Ovary (tissue), 9 donors: ENCODE results near the gene D2HGDH. TPM values are rescaled to one million over a fixed set of nuclear protein-coding genes. Genes with fewer than 3 reads are reported as not detected.

Experiments used
- DNase-seq, 5 donors: peaks; one replicate each; pipeline ENCODE4 v3.0.0-alpha.2; 2019 to 2020
- H3K27ac ChIP-seq, 2 donors: fragments of 200-600 bp; one replicate each; pipeline versions ENCODE4 v1.5.1 to v1.8.0; 2019 to 2022
- H3K27me3 ChIP-seq: fragments of 200-600 bp; one replicate; pipeline ENCODE4 v1.8.0; 2022
- H3K36me3 ChIP-seq: fragments of 200-600 bp; sonication (generic); one replicate; pipeline ENCODE4 v1.5.1; 2019
- H3K4me1 ChIP-seq: one replicate; pipeline ENCODE4 v1.8.1; 2013; ENCODE audit warnings: mild to moderate bottlenecking, moderate library complexity; ENCODE audit not compliant: insufficient read depth
- H3K4me3 ChIP-seq: fragments of 200-600 bp; sonication (generic); one replicate; pipeline ENCODE4 v1.5.1; 2017
- H3K9me3 ChIP-seq, 2 donors: fragments of 200-600 bp in 1 of 2; sonication (generic) in 1 of 2; one replicate each; pipeline versions ENCODE4 v1.5.1 to v1.8.1; 2013 to 2019; ENCODE audit warnings: mild to moderate bottlenecking in 1 of 2, moderate library complexity in 1 of 2
- CTCF ChIP-seq, 3 donors: fragments of 450-650 bp in 2 of 3; fragments of 200-600 bp in 1 of 3; IDR thresholded peaks; one replicate each; pipeline versions ENCODE4 v1.5.1 to v1.8.0; 2016 to 2022; ENCODE audit warnings: antibody characterized with exemption in 3 of 3, mild to moderate bottlenecking in 1 of 3
- EP300 ChIP-seq: sonication (generic); formaldehyde crosslinking; IDR thresholded peaks from one replicate; pipeline ENCODE4 v1.6.1; 2017; ENCODE audit warnings: antibody characterized with exemption
- POLR2A ChIP-seq: fragments of 450-650 bp; IDR thresholded peaks from one replicate; pipeline ENCODE4 v1.6.1; 2017; ENCODE audit warnings: antibody characterized with exemption, mild to moderate bottlenecking, moderate library complexity
- WGBS, 3 donors: extraction: QIAGEN DNeasy Blood & Tissue Kit in 1 of 3; methylation state at CpG; one replicate each; pipeline versions ENCODE4 v1.1.5 to v1.1.7; 2013 to 2017; 5-methylcytosine and 5-hydroxymethylcytosine counted together
- intact Hi-C, 4 donors: fragments of 100-400 bp; cut with DNase I; formaldehyde crosslinking; loops; one replicate each; pipeline versions ENCODE4 v1.11.0 to v1.15.1; 2022 to 2023
- polyA plus RNA-seq, 2 donors: library from polyadenylated mRNA; stranded (reverse); fragments of 200-250 nt in 1 of 2; fragments of 350-450 nt in 1 of 2; fragmentation: Illumina TruSeq in 1 of 2; extraction: RNeasy Lipid Tissue Mini Kit (QIAGEN cat#74804) in 1 of 2; gene quantifications; one replicate each; pipeline ENCODE4 v1.2.3, GENCODE V29; 2013 to 2014
- total RNA-seq, 7 donors: library from RNA; depleted of rRNA in 2 of 7; stranded (reverse); fragments of >200 nt in 2 of 7; fragmentation: NEBNext Ultra II Directional in 3 of 7; extraction: Animal tissue kit (Norgen Biotek cat#: 25700) in 3 of 7; gene quantifications; one replicate each; pipeline versions ENCODE4 v1.1.0 to v1.2.4, GENCODE V29; 2016 to 2023
- donor health status: DM: no; HTN: no; CAD: no; lungs with moderate emphysema.
- donor health status: DM: no; HTN: no; CAD: no.
- donor health status: Bipolar disorder and iron deficiency.
- donor health status: DM: yes; HTN: yes; CAD: no.
- donor health status: DM: no; HTN: no; CAD: no.
- donor health status: DM: yes; HTN: yes; CAD: no.

D2HGDH gene
- total and polyA plus RNA-seq, 9 donors, result 0.63 to 35.1 (median 24.6) TPM

- no peak for TF ChIP-seq CTCF (IDR thresholded peaks at IDR 0.05)
- no peak for TF ChIP-seq EP300
- no peak for TF ChIP-seq POLR2A
- Histone ChIP-seq H3K36me3 (no peaks in the 10 kb centered on the region), H3K27me3 (no peaks in the 10 kb centered on the region), H3K4me3 (no peak overlapping the region), H3K4me1 (no peaks in the 10 kb centered on the region), H3K9me3 (no peaks in the 10 kb centered on the region), H3K27ac (no peak overlapping the region)
- intact Hi-C loops, result no loop called here
- DNase-seq, result no peak
- WGBS, 3 donors, result 84 to 87% (median 86%) methylated on average over 6 of the region's 6 CpGs
These were observed 44.2 kb upstream of the D2HGDH start for GRCh38 chr2:241690202-241690717.

GRCh38 chr2:241692448-241692847 is 42.0 kb upstream of the D2HGDH start:
- no peaks in the 10 kb centered on the region for H3K36me3 ChIP-seq
- WGBS, 3 donors, result 76 to 90% (median 82%) methylated on average over 6 of the region's 6 CpGs

GRCh38 chr2:241695651-241696050 is 38.8 kb upstream of the D2HGDH start:
- WGBS, 3 donors, result 93 to 97% (median 93%) methylated on average over 4 of the region's 4 CpGs
- Histone ChIP-seq H3K9me3 (no peaks in the 10 kb centered on the region), H3K36me3 (no peaks in the 10 kb centered on the region), H3K27me3 (no peaks in the 10 kb centered on the region), H3K27ac (no peak overlapping the region), H3K4me1 (no peaks in the 10 kb centered on the region), H3K4me3 (no peak overlapping the region)
- no peak for TF ChIP-seq POLR2A
- TF ChIP-seq CTCF (IDR thresholded peaks at IDR 0.05), result no peak
- TF ChIP-seq EP300, result no peak
- intact Hi-C loops, result no loop called here
- no peak for DNase-seq

More at GRCh38 chr2:241692448-241692847, 42.0 kb upstream of the D2HGDH start:
- no peaks in the 10 kb centered on the region for H3K4me1 ChIP-seq
- H3K27me3 ChIP-seq, result no peaks in the 10 kb centered on the region
- no peaks in the 10 kb centered on the region for H3K9me3 ChIP-seq
- no peak overlapping the region for H3K27ac ChIP-seq
- intact Hi-C loops, result no loop called here
- TF ChIP-seq EP300 (no peak), CTCF (IDR thresholded peaks at IDR 0.05) (no peak), POLR2A (no peak)
- DNase-seq, result no peak
- no peak overlapping the region for H3K4me3 ChIP-seq

GRCh38 chr2:241701149-241701398 is 33.4 kb upstream of the D2HGDH start:
- Histone ChIP-seq H3K27ac (peak overlapping the region; percentile 84 to 97), H3K4me1 (peaks cover 5% of the 10 kb centered on the region), H3K9me3 (no peaks in the 10 kb centered on the region), H3K27me3 (no peaks in the 10 kb centered on the region), H3K36me3 (no peaks in the 10 kb centered on the region), H3K4me3 (peak overlapping the region; percentile 77)
- peak in 2 of 3 donors; percentile 24 to 29 for TF ChIP-seq CTCF (IDR thresholded peaks at IDR 0.05)
- no peak for TF ChIP-seq POLR2A
- no peak for TF ChIP-seq EP300
- intact Hi-C loops, result loop anchor here in 1 of 4 donors (2.0 kb wide), 1 partner anchor 34 kb away; the partner anchor contains the start of gene D2HGDH
- DNase-seq, result no peak
- WGBS, 3 donors, result 2 to 4% (median 3%) methylated on average over 17 of the region's 17 CpGs
